Measurements from ENCODE around the gene OSBPL3. TPM values are rescaled to one million over a fixed set of nuclear protein-coding genes. Genes with fewer than 3 reads are reported as not detected.

The OSBPL3 gene
- total and polyA plus RNA-seq, 11 donors, result 1.5 to 14.3 (median 4.9) TPM

DNA sequence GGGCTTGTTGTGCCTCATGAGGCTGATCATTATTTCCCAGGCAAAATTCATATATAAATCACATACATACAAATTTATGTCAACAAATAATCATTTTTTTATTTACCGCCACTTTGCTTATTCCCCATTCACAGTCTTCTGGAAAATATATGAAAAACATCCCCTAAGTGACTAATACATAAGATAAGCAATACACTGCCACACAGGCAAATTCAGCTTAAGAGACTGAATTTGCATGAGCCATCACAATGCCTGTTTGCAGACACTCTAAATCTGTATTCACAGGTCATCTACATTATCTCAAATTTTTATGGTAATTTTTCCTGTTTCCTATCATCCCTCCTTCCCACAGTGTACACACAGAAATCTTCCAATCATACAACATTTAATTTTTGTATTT, 13.2 kb downstream of the OSBPL3 start:
- no peaks in the 10 kb centered on the region for H3K36me3 ChIP-seq
- H3K27ac ChIP-seq, result no peak overlapping the region
- no peak for ATAC-seq
- no peak for TF ChIP-seq POLR2A (IDR thresholded peaks at IDR 0.05)
- no peak for TF ChIP-seq CTCF (IDR thresholded peaks at IDR 0.05)
- DNase-seq, result no peak
- no peaks in the 10 kb centered on the region for H3K27me3 ChIP-seq
- intact Hi-C loops (cut with DNase I), result no loop called here
- 95 to 100% (median 98%) methylated on average over 1 of the region's 1 CpG for whole genome bisulfite sequencing, 4 donors
- H3K4me1 ChIP-seq, result peaks cover 0 to 49% (median 0%) of the 10 kb centered on the region in 12 donors
- H3K4me3 ChIP-seq, result no peak overlapping the region
- H3K9me3 ChIP-seq, result no peaks in the 10 kb centered on the region

DNA sequence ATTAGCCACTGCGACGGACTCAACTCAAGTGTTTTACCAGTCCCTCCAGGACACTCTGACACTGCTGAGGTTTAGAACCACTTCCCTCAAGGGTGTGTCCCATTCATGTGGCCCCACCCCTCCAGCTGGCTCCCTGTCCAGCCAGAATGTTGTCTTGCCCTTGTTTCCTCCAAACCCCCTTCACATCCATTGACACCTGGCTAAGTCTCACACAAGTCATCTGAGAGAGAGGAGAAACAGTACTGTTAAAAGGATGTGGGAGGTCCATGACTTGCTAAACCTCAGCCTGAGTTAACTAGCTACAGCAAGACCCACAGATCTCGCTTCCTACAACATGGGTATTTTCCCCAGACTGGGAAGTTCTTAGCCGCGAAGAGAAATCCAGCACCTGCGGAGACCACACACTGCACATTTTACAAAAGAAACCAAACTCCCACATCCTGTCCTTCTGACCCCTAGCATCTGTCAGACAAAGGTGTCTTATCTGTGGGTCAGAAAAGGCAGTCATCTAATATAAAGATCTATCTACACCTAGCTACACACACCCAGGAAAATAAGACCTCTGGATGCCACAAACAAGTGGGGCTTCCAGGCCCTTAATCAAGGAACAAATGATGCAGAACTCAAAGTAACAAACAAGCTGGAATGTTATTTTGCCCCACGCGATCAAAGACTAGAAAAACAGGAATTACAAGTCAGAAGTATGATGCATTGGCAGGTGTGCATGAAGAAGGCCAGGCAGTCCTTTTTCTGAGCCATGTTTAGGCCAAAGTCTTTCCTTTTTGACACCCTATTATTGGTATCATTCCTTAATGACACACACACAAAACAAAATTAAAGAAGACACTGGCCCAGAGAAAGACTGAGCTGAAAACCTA, 13.9 kb downstream of the OSBPL3 start:
- Histone ChIP-seq H3K4me3 (no peak overlapping the region), H3K36me3 (no peaks in the 10 kb centered on the region), H3K4me1 (peaks cover 0 to 41% (median 0%) of the 10 kb centered on the region in 12 donors), H3K27me3 (no peaks in the 10 kb centered on the region), H3K9me3 (no peaks in the 10 kb centered on the region), H3K27ac (peak overlapping the region in 1 of 12 donors; percentile 9)
- intact Hi-C loops (cut with DNase I), result no loop called here
- DNase-seq (peak in 1 of 5 donors; percentile 38), ATAC-seq (peak in 1 of 4 donors; percentile 46)
- no peak for TF ChIP-seq POLR2A (IDR thresholded peaks at IDR 0.05)
- no peak for TF ChIP-seq CTCF (IDR thresholded peaks at IDR 0.05)
- WGBS, 4 donors, result 52 to 68% (median 63%) methylated on average over 8 of the region's 8 CpGs

DNA sequence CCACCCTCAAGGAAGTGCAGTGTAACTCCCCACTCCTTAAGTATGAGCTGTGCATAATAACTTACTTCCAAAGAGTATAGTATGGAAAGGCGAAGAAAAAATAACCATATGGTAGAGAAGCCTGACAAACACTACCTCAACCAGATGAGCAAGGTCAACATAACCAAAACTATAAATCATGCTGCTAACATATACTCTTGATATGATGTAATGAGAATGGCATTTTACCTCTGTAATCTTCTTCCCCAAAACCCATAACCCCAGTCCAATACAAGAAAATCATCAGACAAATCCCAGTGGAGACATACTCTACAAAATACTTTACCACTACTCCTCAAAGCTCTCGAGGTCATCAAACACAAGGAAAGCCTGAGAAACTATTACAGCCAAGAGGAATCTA, 15.8 kb downstream of the OSBPL3 start:
- no peak for ATAC-seq
- H3K4me1 ChIP-seq, result peaks cover 0 to 38% (median 0%) of the 10 kb centered on the region in 12 donors

More for the DNA sequence above, 15.8 kb downstream of the OSBPL3 start:
- DNase-seq, result no peak
- H3K36me3 ChIP-seq, result no peaks in the 10 kb centered on the region
- H3K4me3 ChIP-seq, result no peak overlapping the region
- no peak overlapping the region for H3K27ac ChIP-seq
- no peaks in the 10 kb centered on the region for H3K27me3 ChIP-seq
- no peaks in the 10 kb centered on the region for H3K9me3 ChIP-seq
- TF ChIP-seq POLR2A (IDR thresholded peaks at IDR 0.05) (no peak), CTCF (IDR thresholded peaks at IDR 0.05) (no peak)
- WGBS, 4 donors, result 77 to 92% (median 87%) methylated on average over 2 of the region's 2 CpGs
- intact Hi-C loops (cut with DNase I), result loop anchor here in 1 of 10 donors (5.0 kb wide), 1 partner anchor 52 kb away; no protein-coding TSS in a partner anchor

Measured in heart left ventricle (tissue), 16 donors.